GM23338 (cell line): ENCODE results near the gene MOK.

Experiments used
- CREB1 ChIP-seq: fragments of 250-450 bp; sonication (Bioruptor Pico); IDR thresholded peaks from 2 replicates; pipeline ENCODE4 v1.5.0; 2020; ENCODE audit warnings: low read depth, mild to moderate bottlenecking, moderate library complexity
- CTCF ChIP-seq, 2 experiments: fragments of 200-600 bp in 1 of 2; sonication (generic) in 1 of 2; conservative IDR thresholded peaks; 2 replicates each; pipeline versions ENCODE4 v1.5.1 to v1.6.1; 2016 to 2017; ENCODE audit warnings: antibody characterized with exemption in 2 of 2, low read depth in 2 of 2, mild to moderate bottlenecking in 2 of 2, moderate library complexity in 1 of 2
- EZH2 ChIP-seq: fragments of 200-600 bp; sonication (generic); IDR thresholded peaks from one replicate; pipeline ENCODE4 v1.8.0; 2017; ENCODE audit warnings: antibody characterized with exemption, mild to moderate bottlenecking, low read depth; ENCODE audit not compliant: unreplicated experiment
- EZH2phosphoT487 ChIP-seq: fragments of 200-600 bp; sonication (generic); IDR thresholded peaks from one replicate; pipeline ENCODE4 v1.8.1; 2018; ENCODE audit warnings: antibody characterized with exemption; ENCODE audit not compliant: unreplicated experiment
- NANOG ChIP-seq: IDR thresholded peaks from 2 replicates; pipeline ENCODE4 v1.6.1; 2016; ENCODE audit warnings: antibody characterized with exemption, borderline replicate concordance
- POLR2AphosphoS5 ChIP-seq: IDR thresholded peaks from 2 replicates; pipeline ENCODE4 v1.6.1; 2016; ENCODE audit warnings: antibody characterized with exemption, low read depth
- REST ChIP-seq: IDR thresholded peaks from one replicate; pipeline ENCODE4 v1.6.1; 2018; ENCODE audit warnings: antibody characterized with exemption; ENCODE audit not compliant: unreplicated experiment

- no peak for TF ChIP-seq CTCF (conservative IDR thresholded peaks at IDR 0.05; ENCODE audit: low read depth in 2 of 2)
- no peak for TF ChIP-seq EZH2
- no peak for TF ChIP-seq NANOG
- TF ChIP-seq CREB1, result no peak
- TF ChIP-seq REST, result no peak
- no peak for TF ChIP-seq POLR2AphosphoS5
- TF ChIP-seq EZH2phosphoT487, result no peak
Measured at GRCh38 chr14:102229071-102229738, 75.8 kb downstream of the MOK start.
